Measurements from ENCODE around the gene ANKRD39. TPM values are rescaled to one million over a fixed set of nuclear protein-coding genes. Genes with fewer than 3 reads are reported as not detected.

Gene ANKRD39
- total and polyA plus RNA-seq, 2 experiments from 2014 or later = 17.5 to 32.0 TPM

GRCh38 chr2:96852667-96853066 is 5.1 kb downstream of the ANKRD39 start (continued):
- TF ChIP-seq REST (IDR thresholded peaks at IDR 0.05; ENCODE audit: unreplicated experiment) (no peak), CREB1 (CRISPR knock-in tag; IDR thresholded peaks at IDR 0.05; ENCODE audit: low read depth) (no peak), JUNB (IDR thresholded peaks at IDR 0.05; ENCODE audit: unreplicated experiment) (no peak), CTCF (conservative IDR thresholded peaks at IDR 0.05; ENCODE audit: low read depth in 2 of 2) (no peak)

- H3K9me2 ChIP-seq (ENCODE audit: insufficient read depth) = no peaks in the 10 kb centered on the region
- DNase-seq (ENCODE audit: low spot score) (no peak), ATAC-seq (no peak; the same call in 2 of the 3 replicates)
- Mint-ChIP-seq H3K4me3 (no peak overlapping the region), H3K36me3 (ENCODE audit: low read depth) (peaks cover 45% of the 10 kb centered on the region), H3K4me1 (no peaks in the 10 kb centered on the region; the same call in 1 of the 3 replicates), H3K9me3 (no peaks in the 10 kb centered on the region), H3K27ac (no peak overlapping the region), H3K27me3 (ENCODE audit: insufficient read depth, low read depth, poor library complexity) (peaks cover 4% of the 10 kb centered on the region)
- TF ChIP-seq NANOG (IDR thresholded peaks at IDR 0.05; ENCODE audit: borderline replicate concordance) (no peak), EZH2 (IDR thresholded peaks at IDR 0.05; ENCODE audit: low read depth, unreplicated experiment) (no peak), ZNF331 (CRISPR knock-in tag; IDR thresholded peaks at IDR 0.05; ENCODE audit: low read depth) (no peak), ETS1 (IDR thresholded peaks at IDR 0.05) (no peak), EZH2phosphoT487 (IDR thresholded peaks at IDR 0.05; ENCODE audit: unreplicated experiment) (no peak)
- peaks cover under 1% of the 10 kb centered on the region; the same call in 1 of the 2 replicates for H3K79me2 ChIP-seq (replicated peaks; ENCODE audit: insufficient read depth)
- no peaks in the 10 kb centered on the region for H3F3A ChIP-seq (replicated peaks; ENCODE audit: low read depth)
- no peak overlapping the region for H3K4me3 ChIP-seq
- no peaks in the 10 kb centered on the region for H3K4me1 ChIP-seq (ENCODE audit: insufficient read depth)
- no peak overlapping the region for H3K4me2 ChIP-seq
- H3K36me3 ChIP-seq (ENCODE audit: insufficient read depth) = peaks cover 7% of the 10 kb centered on the region
- H2AFZ ChIP-seq = no peak overlapping the region
- no peaks in the 10 kb centered on the region for H3K27me3 ChIP-seq (ENCODE audit: insufficient read depth)
- H3K27ac ChIP-seq (ENCODE audit: low read depth) = no peak overlapping the region
- H4K20me1 ChIP-seq (replicated peaks; ENCODE audit: insufficient read depth) = no peaks in the 10 kb centered on the region
Measured at GRCh38 chr2:96848264-96848663, 9.6 kb downstream of the ANKRD39 start.

Data from GM23338 (cell line).